Inferior parietal cortex (tissue), 1 donor: ENCODE measurements around the gene FILIP1L.
A peak's percentile ranks its signal among the peaks of the same experiment; 100 is the strongest.
"Not testable (repeated sequence)": the region's sequence is repeated elsewhere in the genome, so short reads cannot be mapped to it uniquely, and the experiment has no call there.

Source experiments
- DNase-seq: peaks from one replicate; pipeline ENCODE4 v3.0.0-alpha.2; 2016; ENCODE audit errors: extremely low spot score

The FILIP1L gene

DNA sequence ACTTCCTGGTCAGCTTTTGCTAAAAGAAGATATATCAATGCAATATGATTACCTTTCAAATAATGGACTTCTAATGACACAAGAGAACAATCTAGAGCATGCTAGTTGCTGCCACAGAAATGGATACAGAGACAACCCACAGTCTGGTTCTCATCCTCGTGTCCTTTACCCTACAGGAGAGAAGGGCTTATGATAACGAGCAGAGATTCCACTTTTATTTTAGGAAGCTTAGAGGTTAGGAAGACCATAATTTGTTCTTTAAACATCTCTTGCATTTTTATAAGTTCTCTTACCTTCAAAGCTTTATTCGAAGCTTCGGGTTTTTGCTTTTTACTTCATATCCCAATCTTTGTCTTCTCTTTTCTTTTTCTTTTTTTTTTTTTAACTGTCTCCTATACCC is 39.1 kb downstream of the FILIP1L start:
- DNase-seq: no peak

DNA sequence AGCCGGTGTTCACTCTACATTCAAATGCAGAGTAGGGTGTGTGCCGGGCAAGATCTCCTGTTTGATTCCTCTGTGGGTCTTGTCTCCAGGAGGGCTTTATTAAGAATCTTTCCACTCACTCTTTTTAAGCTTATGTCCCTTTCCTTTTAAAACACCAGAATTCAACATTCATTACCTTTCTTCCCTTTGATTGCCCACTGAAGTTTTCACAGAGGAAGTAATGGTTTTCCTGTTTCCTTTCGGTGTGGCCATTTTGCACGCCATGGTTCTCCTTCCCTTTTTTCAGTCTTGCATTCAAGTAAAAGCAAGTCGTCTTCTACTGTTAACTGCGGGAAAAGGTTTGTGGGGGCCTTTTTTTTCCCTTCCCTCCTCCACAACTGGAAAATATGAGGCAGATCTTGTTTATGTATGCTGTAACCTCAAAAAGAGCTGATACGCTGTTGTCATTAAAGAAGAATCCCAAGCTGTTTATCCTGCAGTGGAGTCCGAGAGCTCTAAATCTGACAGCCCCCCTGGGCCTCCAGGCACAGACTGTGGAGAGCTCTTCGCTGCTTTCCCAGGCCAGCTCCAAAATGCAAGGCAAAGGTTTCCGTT is 40.5 kb downstream of the FILIP1L start:
- no peak for DNase-seq

DNA sequence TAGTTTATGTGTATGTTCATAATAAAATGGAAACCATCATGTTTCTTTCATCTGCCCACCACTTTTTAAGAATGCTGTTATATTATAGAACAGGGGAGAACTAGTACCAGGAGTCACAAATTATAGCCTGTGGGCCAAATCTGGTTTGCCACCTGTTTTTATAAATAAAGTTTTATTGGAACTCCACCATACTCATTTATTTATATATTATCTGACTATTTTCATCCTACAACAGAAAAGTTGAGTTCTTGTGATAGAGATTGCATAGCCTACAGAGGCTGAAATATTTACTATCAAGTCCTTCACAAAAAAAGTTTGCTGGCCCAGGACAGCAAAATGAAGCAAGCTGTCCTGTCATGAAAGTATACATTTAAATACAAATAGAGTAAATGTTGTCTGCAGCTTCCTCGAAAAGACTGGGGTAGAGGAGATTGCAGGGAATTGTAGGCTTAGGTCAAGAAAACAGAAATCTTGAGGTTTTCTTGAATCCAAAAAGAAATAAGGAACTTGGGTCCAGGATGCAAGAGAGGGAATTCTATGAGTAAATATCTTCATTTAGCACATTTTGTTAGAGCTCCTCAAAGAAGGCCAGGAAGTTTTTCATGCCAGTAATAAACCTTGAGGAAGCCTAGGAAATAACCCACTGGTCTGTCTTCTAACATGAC is 41.1 kb downstream of the FILIP1L start:
- DNase-seq: no peak

DNA sequence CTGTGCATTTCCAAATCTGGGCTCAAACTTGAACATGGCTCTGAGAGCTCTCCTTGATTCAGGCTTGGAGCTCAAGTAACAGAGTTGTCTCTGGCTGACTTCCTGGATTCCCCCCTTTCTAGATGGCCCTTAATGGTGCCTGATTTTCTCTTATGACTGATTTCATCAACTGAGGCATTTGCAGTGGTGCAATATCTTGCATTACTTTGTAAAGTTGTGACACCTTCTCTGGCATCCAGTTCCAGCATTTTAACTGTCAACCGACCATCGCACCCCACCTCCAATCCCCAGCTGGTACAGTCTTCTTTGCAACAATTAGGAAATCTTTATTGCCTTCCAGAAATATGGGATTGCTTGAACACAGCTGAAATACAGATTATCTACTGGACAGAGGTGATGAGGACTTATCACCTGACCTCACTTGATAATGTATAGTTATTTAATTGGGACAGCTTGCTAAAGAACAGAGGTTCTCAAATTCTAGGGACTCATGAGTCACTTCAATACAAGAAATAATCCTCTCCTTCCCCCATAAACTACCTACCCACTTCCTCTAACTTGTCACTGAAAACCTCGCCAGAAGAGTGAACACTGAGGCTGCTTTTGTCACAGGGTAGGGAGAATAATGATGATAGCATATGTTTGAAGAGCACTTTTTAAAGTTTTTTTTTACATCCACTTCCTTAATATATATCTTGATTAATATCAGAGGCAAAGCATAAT is 41.8 kb downstream of the FILIP1L start:
- no peak for DNase-seq

DNA sequence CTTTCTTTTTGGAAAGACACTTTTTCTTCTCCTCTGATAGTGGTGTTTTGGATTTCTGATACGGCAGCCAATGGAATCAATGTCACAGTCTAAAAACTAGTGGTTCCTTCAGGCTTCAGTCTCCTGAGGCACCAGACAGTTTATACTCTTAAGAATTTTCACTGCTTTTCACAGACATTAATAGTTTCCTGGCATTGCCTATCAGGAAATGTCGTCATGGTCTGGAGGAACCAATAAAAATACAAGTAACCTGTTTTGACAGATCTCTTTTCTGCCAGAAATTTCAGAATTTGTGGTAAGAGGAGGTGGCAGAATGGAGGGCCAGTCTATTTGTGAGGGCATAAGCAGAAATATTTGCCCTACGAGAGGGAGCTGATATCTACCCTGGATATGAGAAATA is 44.8 kb downstream of the FILIP1L start:
- no peak for DNase-seq

DNA sequence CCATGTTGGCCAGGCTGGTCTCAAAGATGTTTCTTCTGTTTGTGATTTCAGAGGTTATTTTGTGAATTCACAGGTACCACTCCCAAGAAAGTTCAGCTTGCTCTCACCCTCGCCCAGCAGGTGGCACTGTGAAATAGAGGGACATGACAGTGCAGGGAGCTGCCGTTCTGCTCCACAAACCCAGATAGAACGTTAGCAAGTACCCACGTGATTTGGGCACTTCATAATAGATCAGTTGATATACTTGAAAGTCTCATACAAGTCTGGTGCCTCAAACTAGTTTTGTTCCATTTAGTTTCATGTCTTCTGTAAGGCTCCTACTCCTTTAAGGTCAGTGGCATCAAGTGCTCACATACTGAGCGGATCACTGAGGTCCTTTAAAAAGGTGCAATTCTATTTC is 45.5 kb downstream of the FILIP1L start:
- peak; percentile 59 for DNase-seq

DNA sequence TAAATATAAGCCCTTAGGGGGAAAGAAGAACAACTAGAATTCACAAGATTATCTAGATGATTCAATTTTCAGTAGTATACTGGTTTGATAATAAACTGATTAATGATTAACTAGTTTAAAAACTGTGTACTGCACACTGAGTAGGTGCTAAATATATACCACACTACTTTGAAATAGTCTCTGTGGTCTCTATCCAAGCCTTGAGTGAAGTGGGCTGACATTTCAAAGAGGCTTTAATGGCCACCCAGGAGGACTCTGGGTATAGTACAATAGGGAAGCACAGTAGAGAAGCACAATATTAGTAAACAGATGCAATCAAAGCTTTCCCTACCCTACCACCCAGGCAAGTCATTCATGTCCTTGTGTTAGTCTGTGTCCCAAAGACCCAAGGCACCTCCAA is 46.7 kb downstream of the FILIP1L start:
- no peak for DNase-seq

DNA sequence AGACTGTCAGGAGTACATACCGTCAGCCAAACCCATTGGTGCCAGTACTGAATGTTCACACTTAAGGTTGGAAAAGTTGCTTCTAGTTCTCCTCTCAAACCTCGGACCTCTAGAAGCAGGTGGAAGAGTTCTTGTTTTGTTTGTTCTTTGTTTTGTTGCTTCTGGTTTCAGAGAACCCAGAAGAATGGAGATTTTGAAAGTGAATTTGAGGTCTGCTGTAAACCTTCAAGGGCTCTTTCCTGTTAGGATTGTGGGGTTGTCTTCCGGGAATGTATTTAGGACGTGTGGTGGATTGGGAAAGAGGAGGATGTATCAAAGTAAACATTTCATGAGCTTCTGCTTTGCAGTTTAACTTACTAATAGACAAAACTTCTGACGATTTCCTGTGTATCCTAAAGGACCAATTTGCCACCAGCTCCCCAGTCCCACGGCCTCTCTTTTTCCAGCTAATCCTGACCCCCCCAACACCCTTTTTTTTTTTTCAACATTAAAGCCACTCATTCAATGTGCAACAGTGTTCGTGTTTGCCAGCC is 50.3 kb downstream of the FILIP1L start:
- DNase-seq: no peak

DNA sequence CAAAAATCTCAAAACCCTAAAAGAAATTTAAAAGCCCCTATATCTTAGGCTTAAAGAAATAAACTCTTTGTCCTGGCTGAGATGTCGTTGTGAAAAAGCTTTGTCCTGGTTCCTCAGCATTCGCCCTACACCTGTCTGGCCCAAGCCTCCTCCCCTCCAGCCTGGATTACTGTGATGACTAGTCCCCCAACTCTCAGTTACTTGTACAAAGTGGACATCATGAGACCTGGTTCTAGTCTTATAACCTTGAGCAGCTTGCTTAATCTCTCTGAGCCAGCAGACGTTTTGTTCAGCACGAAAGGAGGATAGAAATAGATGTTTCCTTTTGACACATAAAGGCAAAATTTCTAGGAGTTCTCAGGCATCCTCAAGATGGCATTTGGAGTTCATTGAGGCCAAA is 51.6 kb downstream of the FILIP1L start:
- no peak for DNase-seq

DNA sequence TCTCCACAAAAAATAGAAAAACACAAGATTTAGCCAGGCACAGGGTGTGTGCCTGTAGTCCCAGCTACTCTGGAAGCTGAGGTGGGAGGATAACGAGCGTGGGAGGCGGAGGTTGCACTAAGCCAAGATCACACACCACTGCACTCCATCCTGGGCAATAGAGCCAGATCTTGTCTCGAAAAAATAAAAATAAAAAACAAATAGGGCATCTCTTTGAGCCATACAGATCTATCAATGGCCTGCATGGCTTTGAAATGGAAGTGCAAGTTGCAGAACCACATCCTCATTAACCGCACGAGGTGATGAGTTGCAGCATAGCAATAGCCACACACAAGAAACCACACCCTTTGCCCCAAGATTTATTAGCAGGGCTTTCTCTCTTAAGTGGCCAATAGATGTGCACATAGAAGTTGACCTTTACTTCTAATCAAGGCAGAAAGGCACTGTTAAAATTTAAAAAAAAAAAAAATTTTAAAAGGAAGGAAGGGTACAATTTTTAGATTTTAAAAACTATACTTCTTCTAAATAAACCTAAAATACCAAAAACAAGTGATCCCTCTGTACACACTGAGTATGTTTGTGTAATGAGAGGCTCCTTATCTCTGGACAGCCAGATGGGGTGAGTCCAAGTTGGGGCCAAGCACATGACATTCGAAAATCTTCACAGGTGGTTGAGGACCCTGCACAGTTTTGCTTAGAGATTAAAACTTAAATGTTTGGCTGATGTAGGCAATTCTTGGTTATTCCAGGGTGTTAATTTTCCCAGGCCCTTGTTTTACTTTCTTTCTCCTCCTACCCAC is 53.4 kb downstream of the FILIP1L start:
- no peak for DNase-seq

DNA sequence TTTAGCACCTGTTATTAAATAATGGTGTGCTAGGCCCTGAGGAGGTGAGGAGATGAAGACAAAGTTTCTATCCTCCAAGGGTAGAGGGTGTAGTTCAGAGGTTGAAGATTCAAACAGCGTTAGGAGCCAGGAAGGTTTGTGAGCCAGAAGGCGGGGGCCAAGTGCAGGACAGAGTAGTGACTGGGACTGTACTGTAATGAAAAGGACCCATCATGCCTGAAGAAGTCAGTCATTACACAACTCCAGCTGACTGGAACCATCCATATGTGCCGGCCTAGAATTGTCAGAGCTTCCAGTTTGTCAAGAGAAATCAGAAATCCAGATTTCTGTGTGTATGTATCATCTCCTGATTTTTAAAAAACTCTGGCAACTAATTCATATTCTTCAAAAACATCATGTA is 54.8 kb downstream of the FILIP1L start:
- no peak for DNase-seq

DNA sequence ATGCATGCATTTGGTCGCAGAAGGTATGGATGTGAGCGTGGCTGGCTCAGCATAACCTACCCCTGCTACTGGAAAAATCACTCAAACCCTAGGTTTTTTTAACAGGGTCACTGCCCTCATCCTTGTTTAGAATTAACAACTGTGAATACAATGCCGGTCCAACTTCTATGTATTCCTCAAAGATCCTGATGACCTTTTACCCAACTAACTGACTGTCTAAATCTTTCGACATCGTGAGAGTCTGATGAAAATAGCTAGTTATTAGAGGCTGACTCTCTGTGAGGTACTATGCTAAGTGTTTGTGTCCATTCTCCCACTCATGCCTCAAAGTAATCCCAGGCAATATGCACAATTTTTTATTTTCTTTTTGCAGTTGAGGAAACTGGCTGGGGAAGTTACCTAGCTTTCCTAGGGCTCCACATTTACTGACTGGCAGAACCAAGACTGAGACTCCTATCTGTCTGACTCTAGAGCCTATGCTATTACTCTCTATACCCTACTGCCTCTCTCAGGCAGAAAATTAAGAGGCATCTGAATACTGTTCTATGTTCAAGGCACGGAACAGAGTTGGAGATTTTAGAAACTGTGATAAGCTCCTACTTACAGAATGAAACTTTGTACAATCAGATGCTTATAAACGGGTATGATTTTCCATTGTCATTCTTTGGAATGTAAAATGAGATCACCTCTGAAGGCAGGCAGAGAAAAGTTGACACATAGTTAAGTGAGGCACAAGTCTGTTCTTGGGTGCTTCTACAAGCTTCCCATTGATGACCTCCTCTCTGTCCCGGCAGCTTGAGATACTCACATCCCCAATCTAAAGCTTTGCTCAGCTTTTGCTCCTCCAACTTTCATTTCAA is 56.4 kb downstream of the FILIP1L start:
- DNase-seq: no peak

DNA sequence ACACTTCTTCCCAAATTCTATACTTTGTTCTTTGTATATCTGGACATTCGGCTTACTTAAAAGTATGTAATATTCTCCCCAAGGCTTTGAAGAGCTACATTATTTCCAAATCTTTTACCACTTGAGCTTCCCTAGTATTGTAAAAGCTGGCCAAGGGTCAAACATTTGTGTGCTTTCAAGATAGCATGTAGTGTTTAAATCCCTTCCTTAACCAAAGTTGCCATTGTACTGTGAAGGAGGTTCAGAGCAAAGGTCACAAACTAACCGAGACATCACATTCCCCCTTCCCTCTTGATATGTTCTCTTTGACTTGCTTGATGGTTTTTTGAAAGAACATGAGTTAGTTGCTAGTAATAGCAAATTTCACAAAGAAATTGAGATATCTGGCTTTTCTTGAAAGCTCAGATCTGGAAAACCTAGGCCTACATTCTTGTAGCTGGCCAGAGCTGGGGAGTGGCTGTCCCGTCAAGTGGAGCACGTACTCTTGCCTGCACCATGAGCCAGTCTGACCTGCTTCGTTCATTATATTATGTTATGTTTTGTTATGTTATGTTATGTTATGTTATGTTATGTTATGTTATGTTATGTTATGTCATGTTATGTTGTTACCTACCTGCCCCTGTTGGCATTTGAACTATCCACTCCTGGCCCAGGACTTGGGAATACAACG is 60.2 kb downstream of the FILIP1L start:
- no peak for DNase-seq

DNA sequence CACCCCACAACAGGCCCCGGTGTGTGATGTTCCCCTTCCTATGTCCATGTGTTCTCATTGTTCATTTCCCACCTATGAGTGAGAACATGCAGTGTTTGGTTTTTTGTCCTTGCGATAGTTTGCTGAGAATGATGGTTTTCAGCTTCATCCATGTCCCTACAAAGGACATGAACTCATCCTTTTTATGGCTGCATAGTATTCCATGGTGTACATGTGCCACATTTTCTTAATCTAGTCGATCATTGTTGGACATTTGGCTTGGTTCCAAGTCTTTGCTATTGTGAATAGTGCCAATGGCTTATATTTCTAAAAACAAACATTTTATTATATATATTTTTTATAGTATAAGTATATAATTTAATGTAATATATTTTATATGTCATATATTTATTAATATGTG is 62.8 kb downstream of the FILIP1L start:
- not testable (repeated sequence) for DNase-seq

DNA sequence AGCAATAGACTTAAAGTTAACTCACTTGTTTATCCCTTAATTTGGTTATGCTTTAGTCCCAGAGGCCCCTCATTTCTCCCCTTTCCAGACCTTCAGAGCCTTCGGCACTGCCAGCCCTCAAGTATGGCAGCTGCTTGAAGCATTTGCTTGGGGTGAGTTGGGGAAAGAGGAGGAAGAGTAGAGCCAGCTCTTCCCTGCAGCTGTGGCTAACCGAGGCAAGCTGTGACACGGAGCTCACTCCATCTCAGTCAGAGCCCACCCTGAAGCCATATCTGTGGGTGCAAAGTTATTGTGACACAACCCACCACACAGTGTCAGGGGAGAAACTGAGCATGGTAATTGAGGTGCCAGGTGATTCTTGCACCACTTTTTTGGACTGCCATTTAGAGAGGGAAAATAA is 66.1 kb downstream of the FILIP1L start:
- no peak for DNase-seq

DNA sequence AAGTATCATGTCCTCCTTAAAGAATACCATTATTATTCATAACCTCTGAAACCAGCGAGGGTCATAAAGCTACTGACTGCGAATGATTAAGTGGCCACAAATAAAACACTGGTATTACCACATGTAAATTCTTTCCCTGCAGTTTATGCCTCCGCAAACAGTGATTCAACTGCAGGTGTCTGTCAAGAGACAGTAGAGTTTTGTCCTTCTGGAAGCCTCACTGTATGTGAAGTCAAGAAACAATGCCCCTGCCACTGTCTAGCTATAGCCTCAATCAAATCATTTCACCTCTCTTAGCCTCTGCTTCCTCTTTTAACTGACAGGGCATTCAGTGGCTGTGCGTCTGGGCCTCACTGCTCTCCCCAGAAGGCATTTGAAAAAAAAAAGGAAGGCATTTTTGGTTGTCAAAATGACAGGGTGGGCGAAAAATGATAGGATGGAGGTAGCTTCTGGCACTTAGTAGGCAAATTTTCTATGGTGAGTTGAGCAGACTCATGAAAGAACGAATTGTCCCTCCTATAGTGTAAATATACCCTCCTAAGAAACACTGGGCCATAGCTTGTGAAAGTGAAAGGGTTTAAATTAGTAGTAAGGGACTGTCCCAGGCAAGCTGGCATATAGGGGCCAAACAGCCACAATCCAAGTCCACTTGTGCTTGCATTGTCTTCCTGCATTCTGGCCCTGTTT is 66.7 kb downstream of the FILIP1L start:
- DNase-seq: no peak

DNA sequence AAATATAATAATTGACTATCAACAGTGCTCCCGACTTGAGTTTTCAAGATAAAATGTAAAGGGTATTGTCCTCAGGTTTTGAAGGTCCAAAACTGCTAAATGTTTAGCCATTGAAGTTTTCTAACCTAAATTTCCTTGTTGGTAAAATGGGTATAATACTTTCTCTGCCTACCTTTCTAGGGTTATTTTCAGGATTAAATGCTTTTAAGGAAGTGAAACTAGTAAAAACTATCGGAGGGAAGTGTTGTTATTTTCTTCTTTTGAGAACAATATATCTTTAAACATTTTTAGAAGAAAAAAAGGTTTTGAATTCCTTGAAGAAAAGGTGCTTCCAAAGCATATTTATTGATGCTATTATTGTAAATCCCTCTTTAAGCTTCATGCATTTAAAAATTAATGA is 67.3 kb downstream of the FILIP1L start:
- no peak for DNase-seq

DNA sequence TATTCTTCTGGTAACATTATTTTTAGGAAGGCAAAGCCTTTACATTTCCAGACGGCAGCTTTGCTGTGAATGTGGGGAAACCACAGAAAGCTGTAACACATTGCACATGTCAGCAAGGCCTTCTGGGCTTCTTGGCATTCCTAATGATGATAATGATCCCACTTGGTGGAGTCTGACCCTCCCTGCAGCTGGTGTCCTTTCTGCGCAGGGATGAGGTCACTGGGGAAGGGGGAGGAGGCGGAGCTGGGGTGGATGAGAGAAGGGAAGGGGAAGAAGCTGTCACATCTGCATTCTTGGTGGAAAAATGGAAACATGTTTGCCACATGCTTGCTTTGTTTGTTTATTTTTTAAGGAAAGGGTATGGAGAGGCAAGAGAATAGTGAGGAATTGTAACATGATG is 68.6 kb downstream of the FILIP1L start:
- DNase-seq: no peak

DNA sequence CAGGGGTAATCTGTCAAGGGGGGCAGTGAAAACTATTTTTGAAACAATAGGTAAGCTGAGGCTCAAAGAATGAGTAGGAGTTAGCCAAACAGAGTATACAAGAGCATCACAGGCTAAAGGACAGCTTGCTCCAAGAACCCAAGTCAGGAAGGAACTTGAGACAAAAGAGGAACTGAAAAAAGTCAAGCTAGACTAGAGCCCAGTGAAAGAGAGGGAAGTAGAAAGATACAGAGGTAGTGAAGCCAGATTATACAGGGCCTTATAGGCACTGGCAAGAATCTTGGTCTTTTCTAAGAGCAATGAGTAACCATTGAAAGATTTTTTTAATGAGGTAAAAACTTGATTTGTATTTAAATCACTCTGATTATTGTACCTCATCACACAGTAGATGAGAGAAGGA is 69.9 kb downstream of the FILIP1L start:
- no peak for DNase-seq

DNA sequence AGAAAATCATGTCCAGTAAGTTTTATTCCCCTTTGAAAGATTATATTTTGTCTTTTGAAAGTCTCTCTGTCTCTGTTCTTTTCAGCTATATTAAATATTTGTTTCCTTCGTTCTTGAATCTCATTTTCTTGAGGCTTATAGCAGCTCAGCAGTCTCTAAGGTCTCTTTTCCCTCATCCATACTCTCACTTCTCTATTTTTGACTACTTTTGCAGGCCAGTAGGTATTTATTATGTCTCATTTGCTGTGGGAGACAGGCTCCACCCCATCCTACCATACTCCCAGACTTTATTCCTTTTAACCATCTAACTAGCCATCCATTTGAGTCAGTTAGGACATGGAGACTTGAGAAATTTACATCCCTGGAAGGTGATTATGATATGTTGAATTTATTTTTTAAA is 71.0 kb downstream of the FILIP1L start:
- DNase-seq: no peak
